HG02678 (cell line): ENCODE measurements around the gene PASK.

Experiments used
- ATAC-seq: cut with Tn5 transposase; IDR thresholded peaks from one replicate; pipeline ENCODE4 v1.9.1; 2021; ENCODE audit warnings: mild to moderate bottlenecking, moderate library complexity; ENCODE audit not compliant: unreplicated experiment

PASK gene

DNA sequence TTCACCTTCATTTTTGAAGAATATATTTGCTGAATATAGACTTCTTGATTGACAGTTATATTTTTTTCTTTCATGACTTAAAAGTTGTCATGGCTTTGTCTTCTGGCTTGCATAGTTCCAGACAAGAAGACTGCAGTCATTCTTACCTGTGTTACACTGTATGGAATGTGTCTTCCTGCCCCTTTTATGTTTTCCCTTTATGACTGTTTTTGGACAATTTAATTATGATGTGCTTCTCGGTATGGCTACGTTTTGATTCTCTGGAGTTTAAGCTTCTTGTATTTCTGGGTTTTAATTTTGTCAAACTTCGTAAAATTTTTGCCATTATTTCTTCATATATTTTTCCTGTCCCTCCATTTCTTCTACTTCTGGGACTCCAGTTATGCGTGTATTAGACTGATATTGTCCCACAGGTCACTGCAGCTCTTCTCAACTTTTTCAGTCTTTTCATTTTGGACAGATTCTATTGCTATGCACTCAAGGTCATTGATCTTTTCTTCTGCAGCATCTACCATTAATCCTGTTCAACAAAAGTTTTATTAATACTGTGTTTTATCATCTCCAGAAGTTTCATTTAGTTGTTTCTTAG is 64.3 kb downstream of the PASK start:
- ATAC-seq, result no peak

DNA sequence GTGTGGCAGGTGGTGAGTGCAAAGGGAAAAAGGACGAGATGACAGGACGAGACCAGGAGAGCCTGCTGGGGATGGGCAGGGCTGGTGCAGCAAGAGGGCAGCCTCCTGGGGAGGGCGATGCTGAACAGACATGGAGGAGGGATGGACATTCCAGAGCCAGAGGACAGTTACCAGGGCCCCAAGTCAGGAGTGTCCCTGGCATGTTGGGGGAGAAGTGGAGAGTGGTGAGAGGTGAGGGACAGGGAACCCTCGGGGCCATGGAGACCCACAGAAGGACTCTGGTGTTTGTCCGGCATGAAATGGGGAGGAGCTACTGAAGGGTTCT is 66.2 kb downstream of the PASK start:
- ATAC-seq, result no peak

DNA sequence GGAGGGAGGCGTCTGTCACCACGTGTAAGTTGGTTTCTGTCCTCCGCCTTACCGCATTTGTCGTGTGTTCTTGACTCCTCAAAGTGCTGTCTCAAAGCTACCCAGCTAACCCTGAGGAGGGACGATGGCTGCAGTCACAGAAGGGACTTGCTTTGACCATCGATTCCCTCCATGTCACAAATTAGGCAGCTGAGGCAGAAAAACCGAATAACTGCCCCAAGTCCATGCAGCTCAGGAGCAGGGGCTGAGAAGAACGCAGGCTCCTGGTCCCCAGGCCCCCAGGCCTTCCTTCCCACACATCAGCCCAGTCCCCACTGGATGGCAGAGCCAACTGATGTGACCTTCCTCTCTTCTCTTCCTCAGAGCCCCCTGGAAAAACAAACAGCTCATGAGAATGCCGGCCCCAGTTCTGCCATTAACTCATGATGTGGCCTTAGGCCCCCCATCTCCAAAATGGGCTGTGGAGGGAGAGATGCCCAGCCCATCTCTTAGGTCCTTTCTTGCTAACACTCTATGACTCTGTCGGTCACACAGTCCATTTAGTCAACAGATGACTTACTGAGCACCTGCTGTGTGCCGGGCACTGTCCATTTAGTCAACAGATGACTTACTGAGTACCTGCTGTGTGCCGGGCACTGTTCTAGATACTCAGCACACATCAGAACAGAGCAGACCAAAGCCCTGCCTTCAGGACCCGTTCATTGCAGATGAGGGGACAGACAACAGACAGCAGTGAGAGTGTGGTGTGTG is 66.8 kb downstream of the PASK start:
- no peak for ATAC-seq

DNA sequence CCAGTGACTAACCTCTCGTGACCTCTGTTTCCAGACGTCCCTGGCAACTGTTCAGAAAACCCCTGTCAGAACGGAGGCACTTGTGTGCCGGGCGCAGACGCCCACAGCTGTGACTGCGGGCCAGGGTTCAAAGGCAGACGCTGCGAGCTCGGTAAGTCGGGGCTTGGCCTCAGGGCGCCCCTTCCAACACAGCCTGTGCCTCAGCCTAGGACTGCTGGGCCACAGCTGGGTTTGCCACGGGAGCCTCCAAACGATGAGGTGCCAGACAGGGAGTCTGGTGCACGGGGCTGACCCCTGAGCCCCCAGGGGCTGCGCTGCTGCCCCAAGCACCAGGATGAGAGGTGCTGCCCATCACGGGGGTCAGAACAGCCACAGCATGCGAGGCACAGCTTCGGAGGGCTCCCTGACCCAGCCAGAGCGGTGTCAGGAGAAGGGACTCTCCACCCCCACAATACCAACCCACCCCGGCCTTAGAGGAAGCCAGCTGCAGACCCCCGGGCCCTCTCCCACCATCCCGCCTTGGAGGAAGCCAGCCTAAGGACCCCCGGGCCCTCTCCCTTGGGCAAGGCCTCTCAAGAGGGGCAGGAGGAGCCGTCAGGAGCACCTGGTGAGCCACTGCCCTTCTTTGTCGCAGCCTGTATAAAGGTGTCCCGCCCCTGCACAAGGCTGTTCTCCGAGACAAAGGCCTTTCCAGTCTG is 67.5 kb downstream of the PASK start:
- no peak for ATAC-seq

DNA sequence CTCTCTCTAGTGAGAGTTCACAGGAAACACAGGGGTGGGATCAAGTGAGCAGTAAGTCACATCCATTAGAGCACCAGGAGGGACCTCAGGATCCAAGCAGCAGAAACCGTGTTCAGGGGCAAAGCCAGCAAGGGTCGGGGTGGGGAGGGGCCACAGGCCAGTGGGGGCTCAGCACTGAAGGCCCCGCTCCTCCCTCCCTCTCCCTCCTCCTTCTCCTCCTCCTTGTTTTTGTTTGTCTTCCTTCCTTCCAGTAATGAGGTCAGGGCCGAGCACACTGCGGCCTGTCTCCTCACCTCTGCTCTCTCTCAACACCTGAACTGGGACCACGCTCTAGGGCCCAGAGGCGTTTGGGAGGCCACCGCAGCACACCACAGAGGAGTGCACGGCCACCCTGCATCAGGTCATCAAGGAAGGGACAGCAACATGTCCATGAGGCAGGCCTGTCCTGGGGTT is 68.1 kb downstream of the PASK start:
- ATAC-seq, result no peak

DNA sequence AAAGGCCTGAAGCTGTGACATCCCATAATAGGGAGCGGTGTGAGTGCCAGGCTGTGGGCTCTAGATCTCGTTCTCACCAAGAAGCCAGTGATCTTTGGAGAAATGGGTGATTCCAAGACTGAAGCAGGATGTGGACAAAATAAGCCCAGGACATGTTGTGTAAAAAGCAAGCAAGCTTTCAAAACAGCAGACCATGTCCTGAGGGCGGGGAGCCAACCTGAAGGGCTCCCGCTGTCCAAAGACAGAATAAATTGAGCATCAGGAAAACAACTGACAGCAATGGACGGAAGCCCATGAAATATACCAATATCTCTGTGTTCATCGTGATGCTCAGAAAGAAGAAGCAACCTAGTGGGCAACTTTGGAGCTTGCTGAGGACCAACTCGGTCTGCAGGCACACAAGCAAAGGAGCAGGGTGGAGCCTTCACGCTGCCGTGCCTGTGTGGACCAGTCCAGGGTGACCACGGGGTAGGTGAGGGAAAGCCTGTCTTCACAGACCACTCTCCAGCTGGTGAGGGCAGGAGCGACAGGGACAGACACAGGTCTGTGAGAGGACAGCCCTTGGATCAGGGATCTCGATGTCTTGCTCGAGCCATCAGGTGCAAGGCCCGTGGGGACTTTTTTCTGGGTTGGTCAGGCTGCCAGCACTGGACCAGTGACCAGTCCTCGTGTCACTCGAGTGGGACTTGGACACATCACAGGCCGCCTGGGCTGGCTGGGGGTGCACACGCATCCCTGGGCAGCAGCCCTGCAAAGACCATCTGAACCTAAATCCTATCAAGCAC is 68.7 kb downstream of the PASK start:
- no peak for ATAC-seq

DNA sequence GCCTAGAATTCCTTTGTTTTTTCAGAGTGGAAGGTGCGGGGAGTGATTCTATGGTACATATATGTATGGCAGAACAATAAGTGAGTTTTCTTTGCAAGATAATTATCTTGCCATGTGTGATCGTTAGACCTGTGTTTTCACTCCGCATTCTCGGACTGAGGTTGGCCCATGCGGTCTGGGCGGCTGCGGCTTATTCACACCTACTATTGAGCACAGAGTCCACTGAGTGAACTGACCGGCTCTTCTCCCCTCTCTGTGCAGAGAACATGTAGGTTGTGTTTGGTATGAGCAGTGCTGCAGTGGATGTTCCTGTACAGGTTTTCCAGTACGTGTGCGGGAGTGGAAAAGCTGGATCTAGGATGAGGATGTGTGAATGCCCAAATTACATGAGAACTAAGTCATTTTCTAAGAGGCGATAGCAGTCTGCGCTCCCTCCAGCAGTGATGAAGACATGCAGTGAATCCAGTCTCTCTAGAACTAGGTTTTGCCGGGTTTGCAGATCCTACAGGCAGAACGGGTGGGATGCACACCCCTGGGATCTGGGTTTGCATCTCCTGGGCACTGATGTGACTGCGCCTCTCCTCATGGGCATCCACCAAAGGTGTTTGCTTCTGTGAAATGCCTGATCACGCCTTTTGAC is 74.3 kb downstream of the PASK start:
- ATAC-seq, result no peak

DNA sequence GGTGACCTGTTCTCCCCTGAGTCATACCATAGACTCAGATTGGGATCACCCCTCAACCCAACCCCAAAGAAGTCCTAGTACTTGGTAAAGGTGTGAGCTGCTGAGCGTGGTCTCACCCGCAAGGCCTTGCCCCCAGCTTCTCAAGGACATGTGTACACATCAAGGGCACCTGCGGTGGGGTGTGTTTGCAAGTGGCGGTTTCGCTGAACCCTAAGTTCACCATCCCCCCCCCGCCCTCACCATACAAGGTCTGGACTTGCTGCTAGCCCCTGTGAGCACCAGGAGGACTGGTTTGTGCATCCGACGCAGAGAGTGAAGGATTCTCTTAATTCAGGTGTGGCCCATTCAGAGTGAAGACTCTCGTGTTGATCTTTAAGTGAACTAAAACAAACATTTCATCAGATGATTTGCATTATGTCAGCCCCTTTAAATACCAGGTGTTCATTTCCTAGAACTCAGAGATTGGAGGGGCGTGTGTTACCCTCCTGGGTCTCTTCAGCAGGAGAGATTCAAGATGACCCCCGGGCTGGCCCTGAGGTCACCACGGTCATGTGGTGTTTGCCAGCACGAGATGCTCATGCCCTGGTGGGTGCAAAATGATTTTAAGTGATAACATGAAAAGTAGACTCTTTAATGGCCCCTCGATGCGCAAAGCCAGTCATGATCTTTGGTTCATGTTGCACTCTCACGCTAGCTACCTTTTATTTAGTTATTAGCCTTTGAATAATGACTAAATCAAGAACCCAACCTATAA is 75.0 kb downstream of the PASK start:
- no peak for ATAC-seq

DNA sequence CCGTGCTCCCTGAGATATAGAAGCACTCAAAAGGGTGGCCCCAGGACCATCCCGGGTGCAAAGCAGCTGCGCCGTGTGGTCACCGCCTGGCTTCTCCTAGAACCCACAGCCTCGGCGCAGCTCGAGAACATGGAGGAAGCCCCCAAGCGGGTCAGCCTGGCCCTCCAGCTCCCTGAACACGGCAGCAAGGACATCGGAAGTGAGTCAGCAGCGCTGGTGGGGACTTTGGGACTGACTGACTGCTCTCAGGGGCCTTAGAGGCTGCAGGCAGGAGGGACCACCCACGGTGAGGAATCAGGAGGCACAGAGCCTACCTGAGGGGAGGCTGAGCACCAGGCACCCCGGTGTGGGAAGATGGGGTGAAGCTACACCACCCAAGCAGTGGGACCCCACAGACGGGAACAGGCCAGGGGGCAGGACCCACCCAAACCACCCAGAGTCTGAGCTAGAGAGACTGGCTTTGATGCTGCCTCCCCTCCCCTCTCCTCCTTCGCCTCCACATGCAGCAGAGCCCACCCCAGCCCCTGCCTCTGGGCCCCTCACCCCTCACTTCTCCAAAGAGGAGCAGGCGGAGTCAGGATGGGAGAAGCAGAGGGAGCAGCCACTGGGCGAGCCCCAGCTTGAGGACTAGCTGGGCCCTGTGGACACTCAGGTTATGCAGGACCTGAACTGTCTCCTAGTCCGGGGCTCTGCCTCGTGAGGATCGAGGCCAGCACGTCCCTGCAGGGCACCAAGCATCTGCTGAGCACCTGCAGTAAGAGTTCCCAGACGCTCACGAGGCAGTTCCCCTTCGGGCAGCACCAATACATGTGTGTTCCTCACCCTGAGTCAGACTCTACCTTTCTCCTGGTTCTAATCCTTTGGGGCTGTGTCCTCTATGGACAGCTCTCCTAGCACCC is 75.9 kb downstream of the PASK start:
- ATAC-seq, result no peak

DNA sequence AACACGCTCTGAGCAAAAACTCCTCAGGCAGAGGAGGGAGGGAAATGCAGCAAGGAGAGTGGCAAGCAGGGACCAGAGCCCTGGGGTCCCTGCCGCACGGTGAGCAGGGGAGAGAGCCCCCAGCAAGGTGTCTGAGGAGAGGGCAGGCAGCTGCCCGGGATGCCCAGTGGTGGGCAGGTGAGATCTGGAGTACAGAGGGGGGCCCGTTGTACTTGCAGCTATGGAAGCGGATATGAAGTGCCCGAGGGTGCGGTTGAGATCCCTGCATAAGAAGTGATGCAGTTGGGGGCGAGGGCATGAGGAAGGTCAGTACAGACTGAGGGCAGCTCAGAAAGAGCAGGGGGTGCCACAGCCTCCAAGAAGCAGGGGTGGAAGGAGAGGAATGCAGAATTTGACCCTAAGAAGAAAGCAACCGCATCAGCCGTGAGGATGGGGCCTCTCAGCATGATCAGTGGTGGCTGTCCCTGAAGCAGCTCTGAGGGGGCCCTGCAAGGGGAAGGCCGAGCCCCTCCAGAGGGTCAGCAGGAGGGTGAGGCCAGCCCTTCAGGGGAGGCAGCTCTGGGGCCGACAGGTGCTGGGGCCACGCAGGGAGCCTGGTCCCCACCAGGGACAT is 76.6 kb downstream of the PASK start:
- no peak for ATAC-seq

DNA sequence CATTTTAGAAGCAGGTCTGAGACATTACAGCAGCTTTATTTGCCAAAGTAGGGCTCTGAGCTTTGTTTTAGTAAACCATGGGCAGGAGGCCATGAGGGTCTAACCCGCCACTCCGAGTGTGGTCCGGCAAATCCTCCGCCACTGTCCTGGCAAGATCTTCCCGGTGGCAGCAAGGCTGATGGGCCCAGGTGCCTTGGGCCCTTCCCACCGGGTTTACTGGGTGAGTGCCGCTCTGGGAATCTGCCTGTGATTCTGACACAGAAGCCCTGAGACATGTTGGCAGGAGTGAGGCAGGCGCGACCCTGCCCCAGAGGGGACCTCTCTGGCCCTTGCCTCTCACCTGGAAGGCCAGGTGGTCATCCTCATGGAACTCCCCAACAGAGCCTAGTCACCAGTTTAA is 77.1 kb downstream of the PASK start:
- no peak for ATAC-seq

DNA sequence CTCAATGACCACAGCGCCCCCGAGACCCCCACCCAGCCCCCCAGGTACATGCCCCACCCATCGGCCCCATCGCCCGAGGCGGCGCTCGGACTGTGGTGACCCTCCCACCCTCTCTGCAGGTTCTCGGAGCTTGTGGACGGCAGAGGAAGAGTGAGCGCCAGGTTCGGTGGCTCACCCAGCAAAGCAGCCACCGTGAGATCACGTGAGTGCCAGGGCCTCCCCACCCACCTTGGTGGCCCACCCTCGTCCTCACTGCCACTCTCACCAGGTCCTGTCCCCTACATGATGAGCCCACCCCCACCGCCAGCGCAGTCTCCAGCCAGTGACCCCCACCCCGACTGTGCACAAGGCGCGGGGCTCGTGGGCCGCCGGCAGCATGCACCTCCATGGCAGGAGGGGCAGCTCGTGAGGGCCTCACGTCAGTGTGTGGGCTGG is 77.6 kb downstream of the PASK start:
- ATAC-seq, result no peak

DNA sequence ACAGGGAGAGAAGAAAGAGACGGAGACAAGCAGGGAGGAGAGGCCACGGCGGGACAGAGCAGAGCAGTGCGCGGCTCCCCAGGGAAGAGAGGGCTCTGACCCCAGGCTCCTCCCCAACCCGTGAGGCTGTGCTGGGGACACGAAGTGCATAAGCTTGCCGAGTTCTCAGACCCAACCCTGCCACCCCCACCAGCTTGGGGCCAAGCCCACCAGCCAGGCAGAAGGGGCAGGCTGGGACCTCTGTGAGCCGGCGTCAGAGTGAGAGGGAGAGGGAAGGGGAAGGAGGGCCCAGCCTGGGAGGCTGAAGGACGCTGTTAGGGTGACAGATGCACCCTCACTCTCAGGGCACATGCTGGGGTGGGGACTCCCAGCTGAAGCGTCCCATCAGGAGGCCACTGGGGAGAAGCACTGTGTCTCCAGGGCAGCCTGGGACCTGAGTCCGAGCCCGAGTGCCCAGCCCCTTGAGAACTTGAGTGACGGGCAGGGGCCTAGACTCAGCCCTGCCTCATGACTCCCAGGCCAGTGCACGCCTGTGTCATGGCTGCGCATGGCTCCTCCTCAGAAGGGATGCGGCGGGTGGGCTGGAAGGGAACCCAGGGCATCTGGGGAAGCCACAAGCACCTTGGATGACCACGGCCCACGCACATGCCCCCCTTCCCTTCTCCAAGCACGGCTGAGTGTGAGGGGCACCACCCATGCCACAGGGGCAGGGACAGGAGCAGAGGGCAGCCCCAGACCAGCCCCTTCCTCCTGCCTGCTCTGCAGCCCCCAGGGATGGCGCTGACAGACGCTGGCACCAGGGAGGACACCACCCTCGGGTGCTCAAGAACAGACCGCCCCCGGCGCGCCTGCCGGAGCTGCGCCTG is 78.2 kb downstream of the PASK start:
- ATAC-seq, result no peak

DNA sequence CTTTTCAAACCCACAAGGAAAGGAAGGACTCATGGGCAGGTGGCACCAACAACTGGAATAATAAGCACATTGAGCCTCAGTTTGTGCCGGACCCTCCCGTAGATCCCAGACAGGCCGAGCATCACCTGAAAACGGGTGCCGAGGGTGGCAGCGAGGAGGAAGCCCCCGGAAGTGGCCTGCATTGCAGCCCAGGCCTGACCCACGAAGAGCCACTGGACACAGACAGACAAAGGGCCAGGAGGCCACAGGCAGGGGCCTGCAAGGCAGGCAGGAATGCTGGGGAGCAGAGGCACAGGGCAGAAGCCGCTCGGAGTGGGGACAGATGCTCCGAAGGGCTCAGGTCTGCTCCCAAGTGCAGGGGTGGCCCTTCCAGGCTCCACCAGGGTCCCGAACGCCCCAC is 78.9 kb downstream of the PASK start:
- no peak for ATAC-seq

DNA sequence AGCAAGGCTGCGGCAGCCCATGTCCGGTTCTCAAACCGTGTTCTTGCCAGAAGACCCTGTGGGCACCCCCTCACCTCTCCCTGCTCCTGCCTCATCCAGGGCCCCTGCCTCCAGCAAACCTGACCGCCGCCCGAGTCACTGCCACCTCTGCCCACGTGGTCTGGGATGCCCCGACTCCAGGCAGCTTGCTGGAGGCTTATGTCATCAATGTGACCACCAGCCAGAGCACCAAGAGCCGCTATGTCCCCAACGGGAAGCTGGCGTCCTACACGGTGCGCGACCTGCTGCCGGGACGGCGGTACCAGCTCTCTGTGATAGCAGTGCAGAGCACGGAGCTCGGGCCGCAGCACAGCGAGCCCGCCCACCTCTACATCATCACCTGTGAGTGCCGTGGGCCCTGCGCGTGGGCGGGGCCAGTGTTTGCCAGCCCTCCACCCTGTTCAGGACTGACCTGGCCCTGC is 79.4 kb downstream of the PASK start:
- ATAC-seq, result no peak

DNA sequence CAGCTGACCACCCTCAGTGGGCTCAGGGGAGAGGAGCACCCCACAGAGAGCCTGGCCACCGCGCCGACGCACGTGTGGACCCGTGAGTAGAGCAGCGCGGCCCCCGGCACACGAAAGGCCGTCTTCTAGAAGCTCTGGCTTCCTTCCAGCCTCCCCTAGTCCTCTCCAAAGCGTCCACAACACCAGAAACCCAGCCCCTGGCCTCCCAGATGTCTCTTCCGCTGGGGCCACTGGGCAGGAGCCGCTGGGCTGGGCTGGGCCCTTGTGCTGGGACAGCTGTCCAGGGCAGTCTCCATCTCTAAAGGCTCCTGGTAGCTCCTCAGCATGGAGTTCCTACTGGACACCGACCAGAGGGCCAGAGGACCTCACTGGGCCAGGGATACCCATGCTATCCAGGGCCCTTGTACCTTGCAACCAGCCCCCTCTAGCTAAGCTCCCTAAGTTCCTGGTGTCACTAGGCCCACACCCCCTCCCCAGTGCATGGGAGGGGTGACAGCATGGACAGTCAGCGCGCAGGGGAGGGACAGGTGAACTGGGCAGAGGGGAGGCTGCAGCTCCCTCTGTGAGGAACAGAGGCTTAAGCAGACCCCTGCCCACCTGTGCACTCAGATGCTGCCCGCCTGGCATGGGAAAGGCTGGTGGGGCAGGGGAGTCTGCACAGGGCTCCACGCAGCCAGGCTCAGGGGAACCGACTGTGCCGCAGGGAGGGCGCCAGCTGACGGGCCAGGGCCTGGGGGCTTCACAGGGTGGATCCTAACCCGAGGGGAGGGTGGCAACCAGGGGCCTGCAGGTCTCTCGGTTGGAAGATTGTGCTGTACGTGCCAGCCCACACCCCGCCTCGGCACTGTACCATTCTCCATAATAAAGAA is 80.1 kb downstream of the PASK start:
- no peak for ATAC-seq
